Liver (tissue), 9 donors: ENCODE results near the gene TSSC4. TPM values are rescaled to one million over a fixed set of nuclear protein-coding genes. Genes with fewer than 3 reads are reported as not detected.

Experiments used
- DNase-seq: peaks from one replicate; pipeline ENCODE4 v3.0.0-alpha.2; 2017; ENCODE audit warnings: low spot score
- H3K27ac ChIP-seq, 2 donors: one replicate each; pipeline ENCODE4 v1.7.0; 2013; ENCODE audit warnings: inconsistent platforms in 2 of 2, low read length in 2 of 2, control low read depth in 1 of 2, low read depth in 1 of 2, mild to moderate bottlenecking in 1 of 2
- H3K27me3 ChIP-seq, 4 donors: one replicate each; pipeline versions ENCODE4 v1.6.1 to v1.7.0; 2013; ENCODE audit warnings: low read length in 3 of 4, inconsistent platforms in 1 of 4, mild to moderate bottlenecking in 1 of 4, moderate library complexity in 1 of 4; ENCODE audit not compliant: control insufficient read depth in 4 of 4, insufficient read depth in 4 of 4
- H3K36me3 ChIP-seq, 4 donors: one replicate each; pipeline versions ENCODE4 v1.6.1 to v1.7.0; 2013; ENCODE audit warnings: low read length in 3 of 4, mild to moderate bottlenecking in 3 of 4, low read depth in 1 of 4, moderate library complexity in 1 of 4; ENCODE audit not compliant: control insufficient read depth in 4 of 4, insufficient read depth in 3 of 4
- H3K4me1 ChIP-seq, 4 donors: one replicate each; pipeline versions ENCODE4 v1.6.1 to v1.7.0; 2013; ENCODE audit warnings: low read length in 3 of 4, mild to moderate bottlenecking in 3 of 4, moderate library complexity in 1 of 4; ENCODE audit not compliant: control insufficient read depth in 4 of 4, insufficient read depth in 4 of 4
- H3K4me3 ChIP-seq, 3 donors: one replicate each; pipeline versions ENCODE4 v1.6.1 to v1.7.0; 2013; ENCODE audit warnings: low read length in 3 of 3, control low read depth in 1 of 3, low read depth in 1 of 3, mild to moderate bottlenecking in 1 of 3
- H3K9ac ChIP-seq, 2 donors: one replicate each; pipeline ENCODE4 v1.7.0; 2013; ENCODE audit warnings: low read length in 2 of 2, mild to moderate bottlenecking in 2 of 2, moderate library complexity in 2 of 2, control low read depth in 1 of 2, low read depth in 1 of 2
- H3K9me3 ChIP-seq, 4 donors: one replicate each; pipeline versions ENCODE4 v1.6.1 to v1.7.0; 2013; ENCODE audit warnings: low read length in 3 of 4; ENCODE audit not compliant: control insufficient read depth in 4 of 4
- ATF3 ChIP-seq: IDR thresholded peaks from 2 replicates; pipeline ENCODE4 v1.6.1; 2016; ENCODE audit warnings: antibody characterized with exemption
- CTCF ChIP-seq: fragments of 150-350 bp; IDR thresholded peaks from 2 replicates; pipeline ENCODE4 v1.5.1; 2017; ENCODE audit warnings: improper control_type of control experiment, low read depth, low read length; ENCODE audit not compliant: missing input control
- FOXA1 ChIP-seq: IDR thresholded peaks from 2 replicates; pipeline ENCODE4 v1.6.1; 2016; ENCODE audit warnings: antibody characterized with exemption
- FOXA2 ChIP-seq: IDR thresholded peaks from 2 replicates; pipeline ENCODE4 v1.6.1; 2016; ENCODE audit warnings: antibody characterized with exemption
- GABPA ChIP-seq, 2 donors: IDR thresholded peaks in 1 of 2; conservative IDR thresholded peaks in 1 of 2; 2 replicates each; pipeline ENCODE4 v1.6.1; 2016; ENCODE audit warnings: antibody characterized with exemption in 2 of 2, mild to moderate bottlenecking in 1 of 2, moderate library complexity in 1 of 2
- HNF4A ChIP-seq, 2 donors: conservative IDR thresholded peaks; 2 replicates each; pipeline ENCODE4 v1.6.1; 2016; ENCODE audit warnings: antibody characterized with exemption in 2 of 2, mild to moderate bottlenecking in 2 of 2
- HNF4G ChIP-seq: IDR thresholded peaks from 2 replicates; pipeline ENCODE4 v1.6.1; 2016; ENCODE audit warnings: antibody characterized with exemption
- JUND ChIP-seq, 2 donors: IDR thresholded peaks; 2 replicates each; pipeline ENCODE4 v1.6.1; 2016; ENCODE audit warnings: antibody characterized with exemption in 2 of 2
- MAX ChIP-seq: IDR thresholded peaks from 2 replicates; pipeline ENCODE4 v1.6.1; 2016; ENCODE audit warnings: antibody characterized with exemption
- NR2F2 ChIP-seq: IDR thresholded peaks from 2 replicates; pipeline ENCODE4 v1.6.1; 2016; ENCODE audit warnings: antibody characterized with exemption
- RAD21 ChIP-seq, 2 donors: IDR thresholded peaks; 2 replicates each; pipeline ENCODE4 v1.6.1; 2016; ENCODE audit warnings: antibody characterized with exemption in 2 of 2, mild to moderate bottlenecking in 2 of 2
- REST ChIP-seq: IDR thresholded peaks from 2 replicates; pipeline ENCODE4 v1.6.1; 2016; ENCODE audit warnings: antibody characterized with exemption, mild to moderate bottlenecking
- RXRA ChIP-seq, 2 donors: IDR thresholded peaks; 2 replicates each; pipeline ENCODE4 v1.6.1; 2017 to 2018; ENCODE audit warnings: antibody characterized with exemption in 2 of 2, mild to moderate bottlenecking in 1 of 2
- SP1 ChIP-seq: IDR thresholded peaks from 2 replicates; pipeline ENCODE4 v1.6.1; 2018; ENCODE audit warnings: antibody characterized with exemption, mild to moderate bottlenecking
- TAF1 ChIP-seq: conservative IDR thresholded peaks from 2 replicates; pipeline ENCODE4 v1.6.1; 2016; ENCODE audit warnings: antibody characterized with exemption, mild to moderate bottlenecking
- YY1 ChIP-seq: IDR thresholded peaks from 2 replicates; pipeline ENCODE4 v1.6.1; 2016; ENCODE audit warnings: antibody characterized with exemption, mild to moderate bottlenecking
- ZBTB33 ChIP-seq: IDR thresholded peaks from 2 replicates; pipeline ENCODE4 v1.6.1; 2016; ENCODE audit warnings: antibody characterized with exemption
- WGBS: extraction: QIAGEN DNeasy Blood & Tissue Kit; methylation state at CpG from one replicate; pipeline ENCODE4 v1.1.7; 2013; 5-methylcytosine and 5-hydroxymethylcytosine counted together
- polyA plus RNA-seq, 2 donors: library from polyadenylated mRNA; stranded (reverse) in 1 of 2; unstranded in 1 of 2; fragments of 200-250 nt in 1 of 2; fragments of >200 nt in 1 of 2; fragmentation: Nextera tagmentation in 1 of 2; extraction: Ambion mirVana in 1 of 2; gene quantifications; one replicate each; pipeline versions ENCODE4 v1.2.1 to v1.2.3, GENCODE V29; 2013 to 2015
- total RNA-seq, 2 donors: library from RNA; depleted of rRNA; stranded (reverse); fragments of >200 nt; gene quantifications; one replicate each; pipeline ENCODE4 v1.2.3, GENCODE V29; 2014
- donor health status: healthy.
- donor health status: healthy.
- donor health status: healthy.
- donor health status: healthy.
- donor health status: healthy.

The TSSC4 gene
- total and polyA plus RNA-seq, 4 donors, result 15.8 to 19.1 (median 17.6) TPM

- Histone ChIP-seq H3K36me3 (no peaks in the 10 kb centered on the region), H3K9me3 (no peaks in the 10 kb centered on the region), H3K4me1 (peaks cover 0 to 6% (median 0%) of the 10 kb centered on the region in 4 donors), H3K27me3 (no peaks in the 10 kb centered on the region), H3K9ac (no peak overlapping the region), H3K27ac (no peak overlapping the region), H3K4me3 (no peak overlapping the region)
- 88% methylated on average over 15 of the region's 15 CpGs for WGBS
- DNase-seq, result no peak
- TF ChIP-seq ATF3 (no peak), MAX (no peak), RAD21 (IDR thresholded peaks at IDR 0.05) (no peak), JUND (IDR thresholded peaks at IDR 0.05) (no peak), RXRA (IDR thresholded peaks at IDR 0.05) (no peak), REST (no peak), TAF1 (no peak), FOXA1 (no peak), NR2F2 (no peak), GABPA (IDR thresholded peaks at IDR 0.05 in 1 of 2, conservative IDR thresholded peaks at IDR 0.05 in 1 of 2) (no peak), ZBTB33 (no peak), SP1 (no peak), HNF4G (no peak), HNF4A (conservative IDR thresholded peaks at IDR 0.05) (no peak), CTCF (no peak)
Observed at GRCh38 chr11:2451336-2451735, 50.8 kb downstream of the TSSC4 start.

- no peak overlapping the region for H3K9ac ChIP-seq
- whole genome bisulfite sequencing, result 73% methylated on average over 6 of the region's 6 CpGs
- H3K4me1 ChIP-seq, result peaks cover 0 to 3% (median 0%) of the 10 kb centered on the region in 4 donors
- H3K9me3 ChIP-seq, result no peaks in the 10 kb centered on the region
- no peak overlapping the region for H3K27ac ChIP-seq
- no peaks in the 10 kb centered on the region for H3K27me3 ChIP-seq
- H3K36me3 ChIP-seq, result no peaks in the 10 kb centered on the region
- no peak overlapping the region for H3K4me3 ChIP-seq
- DNase-seq, result no peak
- TF ChIP-seq HNF4A (conservative IDR thresholded peaks at IDR 0.05), result no peak
- no peak for TF ChIP-seq YY1
- no peak for TF ChIP-seq HNF4G
- TF ChIP-seq CTCF, result no peak
- no peak for TF ChIP-seq NR2F2
- no peak for TF ChIP-seq MAX
- TF ChIP-seq JUND (IDR thresholded peaks at IDR 0.05), result no peak
- TF ChIP-seq ATF3, result no peak
- TF ChIP-seq FOXA2, result no peak
- TF ChIP-seq RXRA (IDR thresholded peaks at IDR 0.05), result no peak
- TF ChIP-seq REST, result no peak
- TF ChIP-seq TAF1, result no peak
Observed at GRCh38 chr11:2451916-2452315, 51.4 kb downstream of the TSSC4 start.
